Small intestine (tissue), 7 donors: ENCODE data around the gene ADARB2. TPM values are rescaled to one million over a fixed set of nuclear protein-coding genes. Genes with fewer than 3 reads are reported as not detected.

Experiments used
- DNase-seq, 2 donors: peaks; one replicate each; pipeline versions ENCODE4 v3.0.0 to v3.0.0-alpha.2; 2013
- FAIRE-seq: peaks from 2 replicates; lab custom pipeline; 2012; peaks lifted over from hg19 to GRCh38; lab: Jason Lieb, UNC
- H3K27ac ChIP-seq, 3 donors: one replicate each; pipeline ENCODE4 v1.5.1; 2013; ENCODE audit warnings: low read length in 2 of 3, mild to moderate bottlenecking in 2 of 3, control low read depth in 1 of 3, inconsistent platforms in 1 of 3, low read depth in 1 of 3, moderate library complexity in 1 of 3
- H3K27me3 ChIP-seq, 3 donors: one replicate each; pipeline ENCODE4 v1.6.1; 2013; ENCODE audit warnings: low read length in 3 of 3, inconsistent platforms in 1 of 3; ENCODE audit not compliant: control insufficient read depth in 3 of 3, insufficient read depth in 3 of 3
- H3K36me3 ChIP-seq, 3 donors: one replicate each; pipeline ENCODE4 v1.6.1; 2013; ENCODE audit warnings: low read length in 3 of 3, inconsistent platforms in 1 of 3, low read depth in 1 of 3, mild to moderate bottlenecking in 1 of 3, moderate library complexity in 1 of 3; ENCODE audit not compliant: control insufficient read depth in 3 of 3, insufficient read depth in 2 of 3
- H3K4me1 ChIP-seq, 3 donors: one replicate each; pipeline ENCODE4 v1.6.1; 2013; ENCODE audit warnings: low read length in 2 of 3, inconsistent platforms in 1 of 3, low read depth in 1 of 3, mild to moderate bottlenecking in 1 of 3, moderate library complexity in 1 of 3; ENCODE audit not compliant: control insufficient read depth in 3 of 3, insufficient read depth in 2 of 3
- H3K4me3 ChIP-seq, 3 donors: one replicate each; pipeline ENCODE4 v1.5.1; 2013; ENCODE audit warnings: low read length in 3 of 3, control low read depth in 1 of 3, inconsistent platforms in 1 of 3, low read depth in 1 of 3, mild to moderate bottlenecking in 1 of 3, moderate library complexity in 1 of 3
- H3K9me3 ChIP-seq, 2 donors: one replicate each; pipeline ENCODE4 v1.6.1; 2013; ENCODE audit warnings: low read depth in 1 of 2, low read length in 1 of 2; ENCODE audit not compliant: control insufficient read depth in 2 of 2, insufficient read depth in 1 of 2
- WGBS, 3 donors: extraction: QIAGEN DNeasy Blood & Tissue Kit; methylation state at CpG; one replicate each; pipeline ENCODE4 v1.1.7; 2013; 5-methylcytosine and 5-hydroxymethylcytosine counted together
- polyA plus RNA-seq, 4 donors: library from polyadenylated mRNA; stranded (reverse) in 3 of 4; unstranded in 1 of 4; fragments of 200-250 nt in 3 of 4; fragments of 120-200 nt in 1 of 4; gene quantifications; one replicate each; pipeline versions ENCODE4 v1.2.1 to v1.2.3, GENCODE V29; 2013
- donor health status: healthy with polysubstance abuse.
- donor health status: control.
- donor health status: control.
- donor health status: Bipolar disorder and iron deficiency.
- donor health status: healthy.

ADARB2 gene
- polyA plus RNA-seq, 4 donors, result 0.35 to 1.8 (median 0.94) TPM

DNA sequence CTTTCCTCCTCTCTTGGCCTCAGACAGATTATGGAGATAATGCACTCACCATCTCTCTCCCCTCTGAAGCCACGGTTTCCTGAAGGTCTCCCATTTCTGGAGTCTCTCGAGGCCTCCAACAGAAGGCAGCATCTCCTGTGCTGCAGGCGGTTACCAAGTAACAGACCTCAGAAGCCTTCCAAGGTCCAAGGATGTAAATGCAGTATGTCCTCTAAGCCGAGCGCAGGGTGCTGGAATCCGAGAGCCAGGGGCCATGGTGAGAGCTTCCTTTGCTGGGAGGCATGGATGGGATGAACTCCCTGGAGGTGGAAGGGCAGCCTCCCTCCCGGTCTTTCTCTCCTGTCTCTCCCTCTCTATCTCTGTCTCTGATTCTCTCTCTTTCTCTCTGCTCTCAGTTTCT lies 79.8 kb downstream of the ADARB2 start:
- no peaks in the 10 kb centered on the region for H3K9me3 ChIP-seq
- H3K4me1 ChIP-seq, result peaks cover 0 to 5% (median 0%) of the 10 kb centered on the region in 3 donors
- FAIRE-seq, result no peak
- no peaks in the 10 kb centered on the region for H3K27me3 ChIP-seq
- no peak overlapping the region for H3K4me3 ChIP-seq
- no peaks in the 10 kb centered on the region for H3K36me3 ChIP-seq
- 53 to 78% (median 74%) methylated on average over 7 of the region's 7 CpGs for WGBS, 3 donors
- no peak overlapping the region for H3K27ac ChIP-seq
- no peak for DNase-seq

DNA sequence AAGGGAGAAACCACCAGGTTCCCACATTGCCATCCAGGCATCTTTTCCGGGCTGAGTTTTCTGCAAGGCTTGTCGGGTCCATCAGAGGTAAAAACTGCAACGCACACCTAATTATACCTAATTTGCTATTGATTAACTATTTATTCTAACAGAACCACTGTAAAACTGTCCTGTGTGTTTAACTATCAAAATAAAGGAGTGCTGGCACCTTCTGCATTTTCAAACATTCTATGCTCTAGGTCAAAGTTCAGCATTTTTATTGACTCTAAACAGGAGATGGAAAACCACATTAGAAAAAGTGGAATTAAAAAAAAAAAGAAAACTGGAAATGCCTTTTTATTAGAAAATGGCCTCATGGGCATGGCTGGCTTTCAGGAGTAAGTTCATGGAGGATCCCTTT lies 82.0 kb downstream of the ADARB2 start:
- FAIRE-seq (peak; percentile 47), DNase-seq (peak in 1 of 2 donors; percentile 26)
- peaks cover 0 to 5% (median 0%) of the 10 kb centered on the region in 3 donors for H3K4me1 ChIP-seq

DNA sequence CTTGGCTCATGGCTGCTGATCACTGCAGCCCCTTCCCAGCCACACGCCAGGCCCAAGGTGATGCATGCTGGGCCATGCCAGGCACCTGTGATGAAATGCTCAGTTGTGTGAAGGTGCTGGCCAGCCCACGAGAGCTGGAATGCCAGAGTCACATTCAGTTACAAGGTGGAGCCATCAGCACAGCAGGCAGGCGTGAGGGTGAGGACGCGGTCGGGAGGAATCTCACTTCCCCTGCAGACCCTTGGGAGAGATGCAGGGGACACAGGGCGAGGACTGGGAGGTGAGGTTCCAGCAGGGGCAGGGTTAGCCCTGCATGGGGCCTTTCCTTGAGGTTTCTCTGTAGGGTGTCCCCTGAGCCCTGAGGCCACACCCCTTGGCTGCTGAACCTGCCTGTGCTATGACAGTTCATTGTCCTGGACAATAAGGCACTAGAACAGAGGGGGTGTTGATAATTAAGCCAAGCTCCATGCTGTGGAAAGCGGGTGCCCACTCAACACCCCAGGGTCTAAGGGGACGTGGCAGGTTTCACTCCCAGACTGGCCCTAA lies 82.4 kb downstream of the ADARB2 start:
- Histone ChIP-seq H3K4me1 (peaks cover 0 to 5% (median 0%) of the 10 kb centered on the region in 3 donors), H3K36me3 (no peaks in the 10 kb centered on the region), H3K4me3 (no peak overlapping the region), H3K27me3 (no peaks in the 10 kb centered on the region), H3K9me3 (no peaks in the 10 kb centered on the region), H3K27ac (no peak overlapping the region)
- DNase-seq, result peak; percentile 12 to 30
- no peak for FAIRE-seq
- WGBS, 3 donors, result 27 to 53% (median 47%) methylated on average over 9 of the region's 9 CpGs

More for the DNA sequence above, 82.0 kb downstream of the ADARB2 start:
- Histone ChIP-seq H3K36me3 (no peaks in the 10 kb centered on the region), H3K27ac (no peak overlapping the region), H3K27me3 (no peaks in the 10 kb centered on the region), H3K4me3 (no peak overlapping the region), H3K9me3 (no peaks in the 10 kb centered on the region)
- 23 to 61% (median 44%) methylated on average over 3 of the region's 3 CpGs for WGBS, 3 donors

DNA sequence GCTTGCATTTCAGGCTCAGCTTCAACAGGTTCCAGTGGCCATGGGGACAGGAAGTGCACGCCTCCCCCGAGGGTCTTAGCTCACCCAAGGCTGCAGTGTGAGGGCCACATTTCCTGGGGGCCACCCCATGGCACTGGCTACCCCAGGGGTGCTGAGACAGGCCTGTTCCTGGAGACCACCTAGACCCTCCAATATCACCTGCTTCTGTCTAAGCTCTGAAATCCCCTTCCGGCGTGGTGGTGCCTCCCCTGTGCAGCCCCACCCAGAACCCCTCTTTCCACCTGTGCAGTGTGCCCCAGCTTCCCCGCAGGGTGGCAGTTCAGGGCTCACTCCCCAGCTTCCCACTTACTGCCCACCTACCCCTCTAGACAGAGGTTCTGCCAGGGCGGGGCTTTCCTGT lies 83.1 kb downstream of the ADARB2 start:
- H3K27me3 ChIP-seq, result no peaks in the 10 kb centered on the region
- DNase-seq (no peak), FAIRE-seq (no peak)
- H3K4me3 ChIP-seq, result no peak overlapping the region
- no peaks in the 10 kb centered on the region for H3K36me3 ChIP-seq
- H3K27ac ChIP-seq, result no peak overlapping the region
- WGBS, 3 donors, result 69 to 74% (median 73%) methylated on average over 6 of the region's 6 CpGs
- H3K4me1 ChIP-seq, result peaks cover 0 to 5% (median 0%) of the 10 kb centered on the region in 3 donors
- H3K9me3 ChIP-seq, result no peaks in the 10 kb centered on the region

DNA sequence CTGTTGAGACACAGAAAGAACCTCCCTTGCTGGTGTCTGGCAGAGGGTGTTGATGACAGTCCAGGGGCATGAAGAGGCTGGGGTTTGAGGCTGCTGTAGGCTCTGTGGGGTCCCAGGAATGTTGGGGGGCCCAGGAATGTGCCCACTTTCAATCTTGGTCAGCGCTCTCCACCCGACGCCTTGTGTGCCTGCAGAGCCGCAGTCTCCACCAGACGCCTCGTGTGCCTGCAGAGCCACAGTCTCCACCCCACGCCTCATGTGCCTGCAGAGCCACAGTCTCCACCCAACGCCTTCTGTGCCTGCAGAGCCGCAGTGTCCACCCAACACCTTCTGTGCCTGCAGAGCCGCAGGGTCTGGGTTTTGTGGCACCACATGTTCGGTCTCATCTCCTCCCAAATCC lies 84.0 kb downstream of the ADARB2 start:
- Histone ChIP-seq H3K27me3 (no peaks in the 10 kb centered on the region), H3K27ac (no peak overlapping the region), H3K9me3 (no peaks in the 10 kb centered on the region), H3K4me1 (peaks cover 0 to 5% (median 0%) of the 10 kb centered on the region in 3 donors), H3K36me3 (no peaks in the 10 kb centered on the region), H3K4me3 (no peak overlapping the region)
- FAIRE-seq (no peak), DNase-seq (no peak)
- 77 to 91% (median 83%) methylated on average over 11 of the region's 11 CpGs for WGBS, 3 donors

DNA sequence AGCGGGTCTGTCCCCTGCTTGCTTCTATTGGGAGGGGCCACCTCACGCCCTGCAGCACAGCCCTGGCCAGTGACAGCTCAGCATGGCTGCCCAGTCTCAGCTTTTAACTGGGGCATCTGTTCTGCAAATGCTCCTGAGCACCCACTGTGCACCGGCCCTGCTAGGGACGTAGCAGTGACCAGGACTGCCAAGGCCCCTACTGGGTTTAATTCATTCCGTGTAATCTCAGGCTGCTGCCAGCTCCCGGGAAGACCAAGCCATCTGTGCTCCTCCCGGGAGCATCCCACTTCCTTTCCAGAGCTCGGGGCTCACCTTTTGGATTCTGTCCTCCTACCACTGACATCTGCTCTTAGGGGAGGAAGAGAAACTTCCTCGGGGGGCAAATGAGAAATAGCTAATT lies 85.2 kb downstream of the ADARB2 start:
- Histone ChIP-seq H3K27ac (no peak overlapping the region), H3K4me1 (peaks cover 0 to 5% (median 0%) of the 10 kb centered on the region in 3 donors), H3K9me3 (no peaks in the 10 kb centered on the region), H3K4me3 (no peak overlapping the region), H3K36me3 (no peaks in the 10 kb centered on the region), H3K27me3 (no peaks in the 10 kb centered on the region)
- FAIRE-seq, result no peak
- 67 to 89% (median 83%) methylated on average over 9 of the region's 9 CpGs for WGBS, 3 donors
- no peak for DNase-seq

DNA sequence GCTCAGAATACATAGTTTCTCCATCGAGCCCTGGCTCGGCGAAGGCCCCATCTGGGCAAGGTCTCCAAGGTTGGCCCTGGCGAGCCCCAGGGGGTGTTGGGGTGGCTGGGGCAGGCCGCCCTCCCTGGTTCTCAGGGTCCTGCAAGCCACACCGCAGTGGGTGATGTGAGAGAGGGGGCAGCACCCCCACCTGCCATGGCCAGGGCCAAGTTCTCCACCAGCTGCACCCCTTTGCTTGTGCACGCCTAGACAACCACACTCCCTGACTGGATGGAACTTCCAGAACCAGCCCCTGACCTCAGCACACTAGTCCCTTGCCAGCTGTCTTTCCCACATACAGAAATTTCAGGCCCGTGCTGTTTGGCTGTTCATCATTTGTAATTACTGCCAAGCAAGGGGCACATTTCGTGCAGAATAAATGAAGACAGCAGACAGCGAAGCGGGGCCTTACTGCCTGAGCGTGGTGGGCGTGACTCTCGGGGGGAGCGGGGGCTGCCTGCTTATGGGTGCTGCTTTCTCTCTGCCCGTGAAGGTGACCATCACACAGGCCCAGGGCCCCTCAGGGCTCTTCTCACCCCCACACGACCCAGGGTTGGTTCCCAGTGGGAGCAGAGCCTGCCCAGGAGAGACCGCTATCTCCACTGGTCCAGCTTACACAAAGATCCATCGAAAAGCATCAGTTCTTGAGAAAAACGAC lies 85.9 kb downstream of the ADARB2 start:
- H3K36me3 ChIP-seq, result no peaks in the 10 kb centered on the region
- 80 to 85% (median 83%) methylated on average over 20 of the region's 20 CpGs for WGBS, 3 donors
- DNase-seq, result no peak

DNA sequence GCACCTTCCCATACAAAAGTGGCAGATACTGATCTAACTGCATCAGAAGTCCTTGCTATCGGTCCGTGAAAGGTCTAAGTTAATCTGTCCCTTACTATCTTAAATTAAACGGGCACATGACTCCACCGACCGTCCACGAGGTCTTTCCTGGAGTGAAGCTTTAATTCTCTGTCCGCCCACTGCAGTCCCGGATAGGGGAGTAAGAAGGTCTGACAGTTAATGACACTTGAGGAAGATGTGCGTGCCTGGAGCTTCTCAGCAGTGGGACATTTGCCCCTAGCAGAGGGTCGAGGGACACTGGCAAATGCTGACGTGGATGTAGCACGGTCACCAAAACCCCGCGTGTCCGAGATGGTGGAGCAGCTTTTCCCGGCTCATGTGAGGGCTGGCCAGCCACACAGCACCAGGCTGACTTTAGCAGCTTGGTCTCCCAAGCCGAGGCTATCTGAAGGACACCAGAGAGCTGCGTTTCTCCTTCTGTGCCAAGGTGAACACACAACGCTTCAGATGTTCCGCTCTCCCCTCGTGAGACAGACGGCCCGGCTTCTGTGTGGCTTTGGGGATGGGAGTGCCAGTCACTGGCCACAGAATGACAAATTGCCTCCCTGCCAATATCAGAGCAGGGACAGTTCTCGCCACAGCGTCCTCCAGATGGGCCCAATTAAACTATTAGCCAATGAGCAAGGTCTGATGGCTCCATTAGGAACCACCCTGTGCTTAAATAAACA lies 86.6 kb downstream of the ADARB2 start:
- Histone ChIP-seq H3K27me3 (no peaks in the 10 kb centered on the region), H3K27ac (no peak overlapping the region), H3K36me3 (no peaks in the 10 kb centered on the region), H3K9me3 (no peaks in the 10 kb centered on the region), H3K4me3 (no peak overlapping the region), H3K4me1 (peaks cover 0 to 5% (median 0%) of the 10 kb centered on the region in 3 donors)
- DNase-seq (no peak), FAIRE-seq (no peak)
- WGBS, 3 donors, result 78 to 83% (median 81%) methylated on average over 25 of the region's 25 CpGs

More for the DNA sequence above, 85.9 kb downstream of the ADARB2 start:
- Histone ChIP-seq H3K9me3 (no peaks in the 10 kb centered on the region), H3K27me3 (no peaks in the 10 kb centered on the region), H3K4me3 (no peak overlapping the region), H3K27ac (no peak overlapping the region), H3K4me1 (peaks cover 0 to 5% (median 0%) of the 10 kb centered on the region in 3 donors)
- FAIRE-seq, result no peak
